WTC11 (cell line): ENCODE data around the gene OR2D3. TPM values are rescaled to one million over a fixed set of nuclear protein-coding genes. Genes with fewer than 3 reads are reported as not detected.

Experiments used
- ATAC-seq: fragments of 200-7000 bp; cut with Tn5 transposase; 2 replicates; pipeline ENCODE4 v1.10.0; 2021; ENCODE audit warnings: mild to moderate bottlenecking, moderate library complexity
- CTCF ChIA-PET: fragments of 300-600 bp; sonication (Branson Sonifier 250); formaldehyde crosslinking; loops from one replicate; lab custom pipeline; 2021; ENCODE audit warnings: antibody characterized with exemption; lab: Charles Lee
- POLR2A ChIA-PET: fragments of 350-600 bp; sonication (Branson Sonifier 250); formaldehyde crosslinking; loops from one replicate; lab custom pipeline; 2021; ENCODE audit warnings: antibody characterized with exemption; lab: Charles Lee
- DNase-seq: peaks from one replicate; pipeline ENCODE4 v3.0.0; 2021; ENCODE audit warnings: low spot score
- H3K27ac Mint-ChIP-seq: 2 replicates; pipeline ENCODE4 v1.8.0; 2021; ENCODE audit warnings: mixed read lengths
- H3K27me3 Mint-ChIP-seq: 2 replicates; pipeline ENCODE4 v1.8.0; 2021; ENCODE audit warnings: low read depth, mild to moderate bottlenecking, moderate library complexity, mixed read lengths
- H3K36me3 Mint-ChIP-seq: 2 replicates; pipeline ENCODE4 v1.8.0; 2021; ENCODE audit warnings: mixed read lengths
- H3K4me1 Mint-ChIP-seq: 2 replicates; pipeline ENCODE4 v1.8.0; 2022; ENCODE audit warnings: mixed read lengths
- H3K4me3 Mint-ChIP-seq: 2 replicates; pipeline ENCODE4 v1.8.0; 2021; ENCODE audit warnings: mild to moderate bottlenecking, moderate library complexity, mixed read lengths
- H3K9me3 Mint-ChIP-seq: 2 replicates; pipeline ENCODE4 v1.8.0; 2021; ENCODE audit warnings: mixed read lengths
- CREB1 ChIP-seq: sonication (generic); formaldehyde crosslinking; IDR thresholded peaks from 2 replicates; pipeline ENCODE4 v1.8.0; 2023; ENCODE audit warnings: mild to moderate bottlenecking, missing genetic modification reagents
- EMX1 ChIP-seq: fragments of 250-450 bp; sonication (Bioruptor Pico); IDR thresholded peaks from 2 replicates; pipeline ENCODE4 v1.8.0; 2021; ENCODE audit warnings: mild to moderate bottlenecking
- FOXP1 ChIP-seq: sonication (generic); formaldehyde crosslinking; IDR thresholded peaks from 2 replicates; pipeline ENCODE4 v1.8.0; 2022; ENCODE audit warnings: missing genetic modification reagents, mild to moderate bottlenecking, moderate library complexity, borderline replicate concordance
- GRHL2 ChIP-seq: fragments of 250-450 bp; sonication (Bioruptor Pico); IDR thresholded peaks from 2 replicates; pipeline ENCODE4 v1.8.0; 2022; ENCODE audit warnings: mild to moderate bottlenecking, moderate library complexity; ENCODE audit not compliant: insufficient replicate concordance, severe bottlenecking
- GTF2I ChIP-seq: fragments of 250-450 bp; sonication (Bioruptor Pico); conservative IDR thresholded peaks from 2 replicates; pipeline ENCODE4 v1.4.0; 2021; ENCODE audit warnings: mild to moderate bottlenecking
- JUN ChIP-seq: sonication (generic); formaldehyde crosslinking; IDR thresholded peaks from 2 replicates; pipeline ENCODE4 v1.8.0; 2023; ENCODE audit warnings: mild to moderate bottlenecking, missing genetic modification reagents
- NFATC4 ChIP-seq: fragments of 250-450 bp; sonication (Bioruptor Pico); IDR thresholded peaks from 2 replicates; pipeline ENCODE4 v1.9.0; 2021; ENCODE audit warnings: mild to moderate bottlenecking
- NR1H2 ChIP-seq: sonication (generic); formaldehyde crosslinking; IDR thresholded peaks from 2 replicates; pipeline ENCODE4 v1.9.0; 2021; ENCODE audit warnings: mild to moderate bottlenecking, moderate library complexity, missing genetic modification reagents
- RELA ChIP-seq: sonication (generic); formaldehyde crosslinking; IDR thresholded peaks from 2 replicates; pipeline ENCODE4 v1.8.1; 2022; ENCODE audit warnings: missing genetic modification reagents, mild to moderate bottlenecking, borderline replicate concordance
- SOX15 ChIP-seq: fragments of 250-450 bp; sonication (Bioruptor Pico); IDR thresholded peaks from 2 replicates; pipeline ENCODE4 v1.9.0; 2021; ENCODE audit warnings: mild to moderate bottlenecking
- ZNF121 ChIP-seq: sonication (generic); formaldehyde crosslinking; IDR thresholded peaks from 2 replicates; pipeline ENCODE4 v1.8.0; 2023; ENCODE audit warnings: missing genetic modification reagents
- ZNF423 ChIP-seq: fragments of 250-450 bp; sonication (Bioruptor Pico); IDR thresholded peaks from 2 replicates; pipeline ENCODE4 v2.1.2; 2022; ENCODE audit warnings: mild to moderate bottlenecking, moderate library complexity
- total RNA-seq: library from RNA; stranded (reverse); gene quantifications from 3 replicates; pipeline ENCODE4 v1.2.3, GENCODE V29; 2021
- TF ChIP-seq, protein P1 (sequence below): sonication (generic); formaldehyde crosslinking; IDR thresholded peaks from 2 replicates; pipeline ENCODE4 v1.8.1; 2023; ENCODE audit warnings: mild to moderate bottlenecking, missing genetic modification reagents
- TF ChIP-seq, protein P2 (sequence below): sonication (generic); formaldehyde crosslinking; IDR thresholded peaks from 2 replicates; pipeline ENCODE4 v1.8.1; 2023; ENCODE audit warnings: mild to moderate bottlenecking, moderate library complexity, missing genetic modification reagents
- TF ChIP-seq, protein P3 (sequence below): fragments of 250-450 bp; sonication (Bioruptor Pico); IDR thresholded peaks from 2 replicates; pipeline ENCODE4 v2.1.2; 2022; ENCODE audit warnings: mild to moderate bottlenecking, moderate library complexity
- TF ChIP-seq, protein P4 (sequence below): sonication (generic); formaldehyde crosslinking; IDR thresholded peaks from 2 replicates; pipeline ENCODE4 v1.8.1; 2023; ENCODE audit warnings: mild to moderate bottlenecking, missing genetic modification reagents, borderline replicate concordance
- TF ChIP-seq, protein P5 (sequence below): sonication (generic); formaldehyde crosslinking; IDR thresholded peaks from 2 replicates; pipeline ENCODE4 v1.8.1; 2022; ENCODE audit warnings: mild to moderate bottlenecking, missing genetic modification reagents, moderate library complexity, borderline replicate concordance
- TF ChIP-seq, protein P6 (sequence below): sonication (generic); formaldehyde crosslinking; IDR thresholded peaks from 2 replicates; pipeline ENCODE4 v1.8.0; 2023; ENCODE audit warnings: missing genetic modification reagents
- TF ChIP-seq, protein P7 (sequence below): sonication (generic); formaldehyde crosslinking; IDR thresholded peaks from 2 replicates; pipeline ENCODE4 v1.8.0; 2022; ENCODE audit warnings: missing genetic modification reagents

The OR2D3 gene
- total RNA-seq, 1 experiment from 2014 or later = not detected

DNA sequence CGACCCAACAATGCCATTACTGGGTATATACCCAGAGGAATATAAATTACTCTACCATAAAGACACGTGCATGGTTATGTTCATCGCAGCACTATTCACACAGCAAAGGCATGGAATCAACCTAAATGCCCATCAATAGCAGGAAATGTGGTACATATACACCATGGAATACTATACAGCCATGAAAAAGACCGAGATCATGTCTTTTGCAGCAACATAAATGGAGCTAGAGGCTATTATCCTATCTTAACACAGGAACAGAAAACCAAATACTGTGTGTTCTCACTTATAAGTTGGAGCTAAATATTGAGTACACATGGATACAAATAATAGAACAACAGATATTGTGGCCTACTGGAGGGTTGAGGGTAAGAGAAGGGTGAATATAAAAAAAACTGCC lies 32.0 kb upstream of the OR2D3 start:
- no peak overlapping the region for H3K27ac Mint-ChIP-seq
- DNase-seq = no peak
- ChIA-PET CTCF (interaction anchor here (0.9 kb wide), 1 partner anchor 76 kb away, joined by 3 read pairs; no protein-coding TSS in a partner anchor), POLR2A (no interaction called here)
- peaks cover 12% of the 10 kb centered on the region for H3K9me3 Mint-ChIP-seq
- TF ChIP-seq FOXP1 (CRISPR knock-in tag) (no peak), GTF2I (CRISPR knock-in tag) (peak; percentile 52; the same call in 1 of the 2 replicates)
- no peaks in the 10 kb centered on the region for H3K36me3 Mint-ChIP-seq
- no peak for ATAC-seq
- no peak overlapping the region for H3K4me3 Mint-ChIP-seq
- no peaks in the 10 kb centered on the region for H3K4me1 Mint-ChIP-seq
- H3K27me3 Mint-ChIP-seq = no peaks in the 10 kb centered on the region

DNA sequence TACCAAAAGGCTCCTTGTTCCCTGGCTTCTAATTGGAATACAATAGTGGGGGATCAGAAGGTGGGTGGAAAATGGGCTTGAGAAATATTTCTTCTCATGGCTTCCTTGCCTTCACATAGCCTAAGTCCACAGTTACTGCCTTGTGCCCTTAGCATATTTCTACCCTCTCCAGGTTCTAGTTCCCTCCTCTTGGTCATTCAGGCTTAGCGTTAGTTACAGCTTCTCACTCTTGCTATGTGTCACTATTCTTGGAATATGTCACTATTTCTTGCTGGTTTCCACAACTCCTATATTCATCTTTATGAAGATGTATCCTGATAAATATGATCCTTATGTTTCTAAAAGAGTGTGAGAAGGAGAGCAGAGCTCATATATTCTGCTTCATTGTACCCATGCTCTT lies 31.0 kb upstream of the OR2D3 start:
- no peak overlapping the region for H3K4me3 Mint-ChIP-seq
- ATAC-seq = no peak
- no peak overlapping the region for H3K27ac Mint-ChIP-seq
- ChIA-PET CTCF (no interaction called here), POLR2A (no interaction called here)
- H3K27me3 Mint-ChIP-seq = no peaks in the 10 kb centered on the region
- TF ChIP-seq EMX1 (no peak), SOX15 (CRISPR knock-in tag) (no peak), JUN (CRISPR knock-in tag) (no peak), CREB1 (no peak), GRHL2 (CRISPR knock-in tag) (no peak), ZNF423 (CRISPR knock-in tag) (no peak), NFATC4 (CRISPR knock-in tag) (no peak), RELA (CRISPR knock-in tag) (no peak), NR1H2 (CRISPR knock-in tag) (no peak), ZNF121 (CRISPR knock-in tag) (no peak)
- TF ChIP-seq, protein P1, sequence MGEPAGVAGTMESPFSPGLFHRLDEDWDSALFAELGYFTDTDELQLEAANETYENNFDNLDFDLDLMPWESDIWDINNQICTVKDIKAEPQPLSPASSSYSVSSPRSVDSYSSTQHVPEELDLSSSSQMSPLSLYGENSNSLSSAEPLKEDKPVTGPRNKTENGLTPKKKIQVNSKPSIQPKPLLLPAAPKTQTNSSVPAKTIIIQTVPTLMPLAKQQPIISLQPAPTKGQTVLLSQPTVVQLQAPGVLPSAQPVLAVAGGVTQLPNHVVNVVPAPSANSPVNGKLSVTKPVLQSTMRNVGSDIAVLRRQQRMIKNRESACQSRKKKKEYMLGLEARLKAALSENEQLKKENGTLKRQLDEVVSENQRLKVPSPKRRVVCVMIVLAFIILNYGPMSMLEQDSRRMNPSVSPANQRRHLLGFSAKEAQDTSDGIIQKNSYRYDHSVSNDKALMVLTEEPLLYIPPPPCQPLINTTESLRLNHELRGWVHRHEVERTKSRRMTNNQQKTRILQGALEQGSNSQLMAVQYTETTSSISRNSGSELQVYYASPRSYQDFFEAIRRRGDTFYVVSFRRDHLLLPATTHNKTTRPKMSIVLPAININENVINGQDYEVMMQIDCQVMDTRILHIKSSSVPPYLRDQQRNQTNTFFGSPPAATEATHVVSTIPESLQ = no peak
- TF ChIP-seq, protein P2, sequence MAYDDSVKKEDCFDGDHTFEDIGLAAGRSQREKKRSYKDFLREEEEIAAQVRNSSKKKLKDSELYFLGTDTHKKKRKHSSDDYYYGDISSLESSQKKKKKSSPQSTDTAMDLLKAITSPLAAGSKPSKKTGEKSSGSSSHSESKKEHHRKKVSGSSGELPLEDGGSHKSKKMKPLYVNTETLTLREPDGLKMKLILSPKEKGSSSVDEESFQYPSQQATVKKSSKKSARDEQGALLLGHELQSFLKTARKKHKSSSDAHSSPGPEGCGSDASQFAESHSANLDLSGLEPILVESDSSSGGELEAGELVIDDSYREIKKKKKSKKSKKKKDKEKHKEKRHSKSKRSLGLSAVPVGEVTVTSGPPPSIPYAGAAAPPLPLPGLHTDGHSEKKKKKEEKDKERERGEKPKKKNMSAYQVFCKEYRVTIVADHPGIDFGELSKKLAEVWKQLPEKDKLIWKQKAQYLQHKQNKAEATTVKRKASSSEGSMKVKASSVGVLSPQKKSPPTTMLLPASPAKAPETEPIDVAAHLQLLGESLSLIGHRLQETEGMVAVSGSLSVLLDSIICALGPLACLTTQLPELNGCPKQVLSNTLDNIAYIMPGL = no peak
- TF ChIP-seq, protein P3, sequence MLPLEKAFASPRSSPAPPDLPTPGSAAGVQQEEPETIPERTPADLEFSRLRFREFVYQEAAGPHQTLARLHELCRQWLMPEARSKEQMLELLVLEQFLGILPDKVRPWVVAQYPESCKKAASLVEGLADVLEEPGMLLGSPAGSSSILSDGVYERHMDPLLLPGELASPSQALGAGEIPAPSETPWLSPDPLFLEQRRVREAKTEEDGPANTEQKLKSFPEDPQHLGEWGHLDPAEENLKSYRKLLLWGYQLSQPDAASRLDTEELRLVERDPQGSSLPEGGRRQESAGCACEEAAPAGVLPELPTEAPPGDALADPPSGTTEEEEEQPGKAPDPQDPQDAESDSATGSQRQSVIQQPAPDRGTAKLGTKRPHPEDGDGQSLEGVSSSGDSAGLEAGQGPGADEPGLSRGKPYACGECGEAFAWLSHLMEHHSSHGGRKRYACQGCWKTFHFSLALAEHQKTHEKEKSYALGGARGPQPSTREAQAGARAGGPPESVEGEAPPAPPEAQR (CRISPR knock-in tag) = no peak
- TF ChIP-seq, protein P4, sequence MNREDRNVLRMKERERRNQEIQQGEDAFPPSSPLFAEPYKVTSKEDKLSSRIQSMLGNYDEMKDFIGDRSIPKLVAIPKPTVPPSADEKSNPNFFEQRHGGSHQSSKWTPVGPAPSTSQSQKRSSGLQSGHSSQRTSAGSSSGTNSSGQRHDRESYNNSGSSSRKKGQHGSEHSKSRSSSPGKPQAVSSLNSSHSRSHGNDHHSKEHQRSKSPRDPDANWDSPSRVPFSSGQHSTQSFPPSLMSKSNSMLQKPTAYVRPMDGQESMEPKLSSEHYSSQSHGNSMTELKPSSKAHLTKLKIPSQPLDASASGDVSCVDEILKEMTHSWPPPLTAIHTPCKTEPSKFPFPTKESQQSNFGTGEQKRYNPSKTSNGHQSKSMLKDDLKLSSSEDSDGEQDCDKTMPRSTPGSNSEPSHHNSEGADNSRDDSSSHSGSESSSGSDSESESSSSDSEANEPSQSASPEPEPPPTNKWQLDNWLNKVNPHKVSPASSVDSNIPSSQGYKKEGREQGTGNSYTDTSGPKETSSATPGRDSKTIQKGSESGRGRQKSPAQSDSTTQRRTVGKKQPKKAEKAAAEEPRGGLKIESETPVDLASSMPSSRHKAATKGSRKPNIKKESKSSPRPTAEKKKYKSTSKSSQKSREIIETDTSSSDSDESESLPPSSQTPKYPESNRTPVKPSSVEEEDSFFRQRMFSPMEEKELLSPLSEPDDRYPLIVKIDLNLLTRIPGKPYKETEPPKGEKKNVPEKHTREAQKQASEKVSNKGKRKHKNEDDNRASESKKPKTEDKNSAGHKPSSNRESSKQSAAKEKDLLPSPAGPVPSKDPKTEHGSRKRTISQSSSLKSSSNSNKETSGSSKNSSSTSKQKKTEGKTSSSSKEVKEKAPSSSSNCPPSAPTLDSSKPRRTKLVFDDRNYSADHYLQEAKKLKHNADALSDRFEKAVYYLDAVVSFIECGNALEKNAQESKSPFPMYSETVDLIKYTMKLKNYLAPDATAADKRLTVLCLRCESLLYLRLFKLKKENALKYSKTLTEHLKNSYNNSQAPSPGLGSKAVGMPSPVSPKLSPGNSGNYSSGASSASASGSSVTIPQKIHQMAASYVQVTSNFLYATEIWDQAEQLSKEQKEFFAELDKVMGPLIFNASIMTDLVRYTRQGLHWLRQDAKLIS (CRISPR knock-in tag) = no peak
- TF ChIP-seq, protein P5, sequence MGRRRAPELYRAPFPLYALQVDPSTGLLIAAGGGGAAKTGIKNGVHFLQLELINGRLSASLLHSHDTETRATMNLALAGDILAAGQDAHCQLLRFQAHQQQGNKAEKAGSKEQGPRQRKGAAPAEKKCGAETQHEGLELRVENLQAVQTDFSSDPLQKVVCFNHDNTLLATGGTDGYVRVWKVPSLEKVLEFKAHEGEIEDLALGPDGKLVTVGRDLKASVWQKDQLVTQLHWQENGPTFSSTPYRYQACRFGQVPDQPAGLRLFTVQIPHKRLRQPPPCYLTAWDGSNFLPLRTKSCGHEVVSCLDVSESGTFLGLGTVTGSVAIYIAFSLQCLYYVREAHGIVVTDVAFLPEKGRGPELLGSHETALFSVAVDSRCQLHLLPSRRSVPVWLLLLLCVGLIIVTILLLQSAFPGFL (CRISPR knock-in tag) = no peak
- TF ChIP-seq, protein P6, sequence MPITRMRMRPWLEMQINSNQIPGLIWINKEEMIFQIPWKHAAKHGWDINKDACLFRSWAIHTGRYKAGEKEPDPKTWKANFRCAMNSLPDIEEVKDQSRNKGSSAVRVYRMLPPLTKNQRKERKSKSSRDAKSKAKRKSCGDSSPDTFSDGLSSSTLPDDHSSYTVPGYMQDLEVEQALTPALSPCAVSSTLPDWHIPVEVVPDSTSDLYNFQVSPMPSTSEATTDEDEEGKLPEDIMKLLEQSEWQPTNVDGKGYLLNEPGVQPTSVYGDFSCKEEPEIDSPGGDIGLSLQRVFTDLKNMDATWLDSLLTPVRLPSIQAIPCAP (CRISPR knock-in tag) = no peak
- TF ChIP-seq, protein P7, sequence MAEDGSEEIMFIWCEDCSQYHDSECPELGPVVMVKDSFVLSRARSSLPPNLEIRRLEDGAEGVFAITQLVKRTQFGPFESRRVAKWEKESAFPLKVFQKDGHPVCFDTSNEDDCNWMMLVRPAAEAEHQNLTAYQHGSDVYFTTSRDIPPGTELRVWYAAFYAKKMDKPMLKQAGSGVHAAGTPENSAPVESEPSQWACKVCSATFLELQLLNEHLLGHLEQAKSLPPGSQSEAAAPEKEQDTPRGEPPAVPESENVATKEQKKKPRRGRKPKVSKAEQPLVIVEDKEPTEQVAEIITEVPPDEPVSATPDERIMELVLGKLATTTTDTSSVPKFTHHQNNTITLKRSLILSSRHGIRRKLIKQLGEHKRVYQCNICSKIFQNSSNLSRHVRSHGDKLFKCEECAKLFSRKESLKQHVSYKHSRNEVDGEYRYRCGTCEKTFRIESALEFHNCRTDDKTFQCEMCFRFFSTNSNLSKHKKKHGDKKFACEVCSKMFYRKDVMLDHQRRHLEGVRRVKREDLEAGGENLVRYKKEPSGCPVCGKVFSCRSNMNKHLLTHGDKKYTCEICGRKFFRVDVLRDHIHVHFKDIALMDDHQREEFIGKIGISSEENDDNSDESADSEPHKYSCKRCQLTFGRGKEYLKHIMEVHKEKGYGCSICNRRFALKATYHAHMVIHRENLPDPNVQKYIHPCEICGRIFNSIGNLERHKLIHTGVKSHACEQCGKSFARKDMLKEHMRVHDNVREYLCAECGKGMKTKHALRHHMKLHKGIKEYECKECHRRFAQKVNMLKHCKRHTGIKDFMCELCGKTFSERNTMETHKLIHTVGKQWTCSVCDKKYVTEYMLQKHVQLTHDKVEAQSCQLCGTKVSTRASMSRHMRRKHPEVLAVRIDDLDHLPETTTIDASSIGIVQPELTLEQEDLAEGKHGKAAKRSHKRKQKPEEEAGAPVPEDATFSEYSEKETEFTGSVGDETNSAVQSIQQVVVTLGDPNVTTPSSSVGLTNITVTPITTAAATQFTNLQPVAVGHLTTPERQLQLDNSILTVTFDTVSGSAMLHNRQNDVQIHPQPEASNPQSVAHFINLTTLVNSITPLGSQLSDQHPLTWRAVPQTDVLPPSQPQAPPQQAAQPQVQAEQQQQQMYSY = no peak
- no peak for DNase-seq
- H3K9me3 Mint-ChIP-seq = peaks cover 12% of the 10 kb centered on the region
- no peaks in the 10 kb centered on the region for H3K4me1 Mint-ChIP-seq
- no peaks in the 10 kb centered on the region for H3K36me3 Mint-ChIP-seq
